ENCODE data around the gene GPR148. TPM values are rescaled to one million over a fixed set of nuclear protein-coding genes. Genes with fewer than 3 reads are reported as not detected.
"Not testable (repeated sequence)": the region's sequence is repeated elsewhere in the genome, so short reads cannot be mapped to it uniquely, and the experiment has no call there.

The GPR148 gene, protein sequence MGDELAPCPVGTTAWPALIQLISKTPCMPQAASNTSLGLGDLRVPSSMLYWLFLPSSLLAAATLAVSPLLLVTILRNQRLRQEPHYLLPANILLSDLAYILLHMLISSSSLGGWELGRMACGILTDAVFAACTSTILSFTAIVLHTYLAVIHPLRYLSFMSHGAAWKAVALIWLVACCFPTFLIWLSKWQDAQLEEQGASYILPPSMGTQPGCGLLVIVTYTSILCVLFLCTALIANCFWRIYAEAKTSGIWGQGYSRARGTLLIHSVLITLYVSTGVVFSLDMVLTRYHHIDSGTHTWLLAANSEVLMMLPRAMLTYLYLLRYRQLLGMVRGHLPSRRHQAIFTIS
- total RNA-seq, result not detected

DNA sequence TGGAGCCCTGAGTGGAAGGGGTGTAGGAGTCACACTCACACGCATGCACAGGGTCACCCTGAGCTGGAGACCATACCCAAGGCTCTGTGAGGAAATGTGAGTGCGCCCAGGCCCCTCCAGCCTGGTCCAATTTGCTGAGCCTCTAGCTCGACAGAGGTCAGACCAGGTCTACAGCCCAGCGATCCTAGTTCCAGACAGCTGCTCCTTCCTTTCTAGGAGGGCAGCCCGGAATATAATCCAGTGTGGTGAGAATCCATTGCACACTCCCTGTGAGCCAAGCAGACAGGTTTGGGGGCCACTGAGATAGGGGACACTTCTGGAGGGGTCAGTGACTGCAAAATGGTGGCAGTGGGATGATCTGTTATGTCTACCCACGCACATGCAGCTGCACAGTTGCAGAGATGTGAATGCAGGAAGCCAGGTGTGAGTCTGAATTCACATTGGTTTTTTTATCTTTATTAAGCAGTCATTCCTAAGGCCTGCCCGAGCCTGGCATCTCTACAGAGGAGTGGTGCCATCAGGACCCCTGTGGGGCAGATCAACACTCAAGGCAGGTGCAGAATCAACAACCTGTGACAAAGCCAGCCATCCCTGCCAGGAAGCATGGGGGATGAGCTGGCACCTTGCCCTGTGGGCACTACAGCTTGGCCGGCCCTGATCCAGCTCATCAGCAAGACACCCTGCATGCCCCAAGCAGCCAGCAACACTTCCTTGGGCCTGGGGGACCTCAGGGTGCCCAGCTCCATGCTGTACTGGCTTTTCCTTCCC, at the start of gene GPR148:
Gene GPR148, plus strand, starts transcription at position 522 of the 768 bp plus-strand sequence. Its CDS starts 82 bp downstream, at position 604.
- no peak within 1 kb of the TSS for H3K27ac ChIP-seq
- H3K4me1 ChIP-seq, result peaks cover 20% of the 10 kb centered on the region
- intact Hi-C loops (cut with DNase I), result no loop called here
- H3K36me3 ChIP-seq, result no peaks in the 10 kb centered on the region
- no peak for DNase-seq (ENCODE audit: extremely low spot score in 2 of 2)
- TF ChIP-seq POLR2AphosphoS5 (IDR thresholded peaks at IDR 0.05; ENCODE audit: insufficient read depth in 1 of 2, low read depth in 1 of 2), result no peak
- TF ChIP-seq POLR2A (IDR thresholded peaks at IDR 0.05), result no peak
- TF ChIP-seq, protein P1, sequence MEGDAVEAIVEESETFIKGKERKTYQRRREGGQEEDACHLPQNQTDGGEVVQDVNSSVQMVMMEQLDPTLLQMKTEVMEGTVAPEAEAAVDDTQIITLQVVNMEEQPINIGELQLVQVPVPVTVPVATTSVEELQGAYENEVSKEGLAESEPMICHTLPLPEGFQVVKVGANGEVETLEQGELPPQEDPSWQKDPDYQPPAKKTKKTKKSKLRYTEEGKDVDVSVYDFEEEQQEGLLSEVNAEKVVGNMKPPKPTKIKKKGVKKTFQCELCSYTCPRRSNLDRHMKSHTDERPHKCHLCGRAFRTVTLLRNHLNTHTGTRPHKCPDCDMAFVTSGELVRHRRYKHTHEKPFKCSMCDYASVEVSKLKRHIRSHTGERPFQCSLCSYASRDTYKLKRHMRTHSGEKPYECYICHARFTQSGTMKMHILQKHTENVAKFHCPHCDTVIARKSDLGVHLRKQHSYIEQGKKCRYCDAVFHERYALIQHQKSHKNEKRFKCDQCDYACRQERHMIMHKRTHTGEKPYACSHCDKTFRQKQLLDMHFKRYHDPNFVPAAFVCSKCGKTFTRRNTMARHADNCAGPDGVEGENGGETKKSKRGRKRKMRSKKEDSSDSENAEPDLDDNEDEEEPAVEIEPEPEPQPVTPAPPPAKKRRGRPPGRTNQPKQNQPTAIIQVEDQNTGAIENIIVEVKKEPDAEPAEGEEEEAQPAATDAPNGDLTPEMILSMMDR (IDR thresholded peaks at IDR 0.05), result no peak
- no peaks in the 10 kb centered on the region for H3K9me3 ChIP-seq
- no peaks in the 10 kb centered on the region for H3K27me3 ChIP-seq
- H3K4me3 ChIP-seq, result peak within 1 kb of the TSS; percentile 51 to 53

DNA sequence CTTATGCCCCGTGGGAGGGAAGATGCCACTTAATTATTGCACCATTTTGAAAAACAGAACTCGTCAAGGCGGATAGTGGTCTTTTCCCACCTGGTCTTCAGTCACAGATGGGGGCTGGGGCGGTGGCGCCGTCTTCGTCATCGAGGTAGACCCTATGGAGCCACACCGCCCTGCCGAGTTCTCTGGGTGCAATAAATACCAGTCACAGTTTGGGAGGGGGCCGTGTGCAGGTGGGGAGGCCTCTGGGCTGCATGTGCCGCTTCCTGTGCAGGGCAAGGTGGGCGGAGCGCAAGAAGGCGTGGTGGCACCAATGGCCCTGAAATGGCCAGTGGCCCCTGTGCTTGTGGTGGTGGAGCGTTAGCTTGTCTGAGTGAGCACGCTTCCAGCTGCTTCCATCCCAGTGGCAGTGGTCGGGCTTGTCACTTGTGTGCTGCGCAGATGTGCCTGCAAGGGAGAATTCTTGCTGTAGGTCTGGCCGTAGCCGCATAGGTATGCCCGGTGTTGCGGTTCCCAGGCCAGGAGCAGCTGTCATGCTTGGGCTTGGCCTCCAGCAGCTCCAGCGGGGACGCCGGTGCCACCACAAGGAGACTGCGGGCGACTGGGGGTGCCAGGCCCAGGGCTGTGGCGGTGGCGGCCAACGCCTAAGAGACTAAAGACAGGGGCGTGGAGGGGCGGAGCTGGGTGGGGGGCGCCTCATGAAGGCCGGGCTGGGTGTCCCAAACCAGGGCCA, 36.7 kb upstream of the GPR148 start:
- H3K9me3 ChIP-seq; H3K27me3 ChIP-seq; H3K36me3 ChIP-seq; intact Hi-C loops (cut with DNase I); H3K4me3 ChIP-seq; H3K27ac ChIP-seq; H3K4me1 ChIP-seq; DNase-seq (ENCODE audit: extremely low spot score in 2 of 2): not testable (repeated sequence)

DNA sequence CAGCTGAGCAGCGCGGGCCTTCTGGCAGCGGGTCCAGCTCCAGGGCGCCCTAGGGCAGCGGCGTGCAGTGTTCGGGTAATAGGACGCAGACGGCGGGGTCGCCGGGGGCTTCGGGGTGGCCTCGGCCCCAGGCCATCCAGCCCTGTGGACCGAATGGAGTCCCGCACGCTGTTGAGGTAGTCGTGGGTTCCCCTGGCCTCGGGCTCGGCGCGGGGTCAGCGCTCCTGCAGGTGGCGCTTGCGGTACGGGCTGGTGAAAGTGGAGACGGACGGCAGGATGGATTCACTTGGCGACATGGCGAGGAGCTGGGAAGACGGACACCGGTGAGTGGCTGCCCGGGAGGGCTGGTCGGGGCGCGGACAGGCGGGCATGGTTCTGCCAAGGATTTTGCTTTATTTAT, 35.4 kb upstream of the GPR148 start:
- H3K36me3 ChIP-seq; intact Hi-C loops (cut with DNase I); H3K27ac ChIP-seq; H3K4me1 ChIP-seq; H3K4me3 ChIP-seq; H3K9me3 ChIP-seq; H3K27me3 ChIP-seq: not testable (repeated sequence)
- DNase-seq (ENCODE audit: extremely low spot score in 2 of 2), result peak; percentile 22 to 90

DNA sequence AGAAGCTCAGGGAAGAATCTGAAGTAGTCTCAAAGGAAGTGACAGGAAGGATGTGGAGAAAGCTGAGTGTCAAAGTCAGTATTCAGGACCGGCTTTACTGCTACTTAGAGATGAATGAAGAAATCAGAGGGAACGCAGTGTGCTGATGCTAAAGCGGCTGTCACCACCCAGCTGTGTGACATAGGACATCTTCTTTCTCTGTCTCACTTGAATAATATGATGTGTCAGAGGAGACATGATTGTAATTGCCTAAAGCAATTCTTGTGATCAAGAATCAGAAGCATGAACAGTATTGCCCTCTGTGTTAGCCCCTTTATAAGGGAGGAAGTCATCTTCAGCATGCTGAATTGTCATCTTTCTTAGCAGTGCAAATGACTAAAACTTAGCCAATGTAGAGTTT, 25.6 kb upstream of the GPR148 start:
- intact Hi-C loops (cut with DNase I), result not testable (repeated sequence)

DNA sequence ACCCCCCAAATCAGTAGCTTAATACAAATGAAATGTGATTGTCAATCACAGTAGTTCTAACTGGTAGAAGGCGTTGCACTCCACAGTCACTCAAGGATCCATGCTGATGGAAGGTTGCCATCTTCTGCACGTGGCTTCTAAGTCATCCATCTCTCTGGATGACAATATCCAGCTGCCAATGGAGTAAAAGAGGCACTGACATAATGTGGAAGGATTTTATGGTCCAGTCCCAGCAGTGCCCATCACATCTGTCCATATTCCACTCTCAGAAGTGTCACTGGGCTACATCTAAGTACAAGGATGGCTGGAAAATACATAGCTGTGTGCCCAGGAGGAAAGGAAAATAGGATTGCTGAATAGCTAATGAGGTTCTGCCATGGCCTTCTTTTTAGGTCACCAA, 14.1 kb upstream of the GPR148 start:
- DNase-seq (ENCODE audit: extremely low spot score in 2 of 2); H3K27me3 ChIP-seq; H3K9me3 ChIP-seq; H3K4me1 ChIP-seq; H3K4me3 ChIP-seq; H3K36me3 ChIP-seq; intact Hi-C loops (cut with DNase I); H3K27ac ChIP-seq: not testable (repeated sequence)

More for the DNA sequence above, 25.6 kb upstream of the GPR148 start:
- not testable (repeated sequence) for H3K36me3 ChIP-seq; H3K27ac ChIP-seq; H3K9me3 ChIP-seq; H3K27me3 ChIP-seq; DNase-seq (ENCODE audit: extremely low spot score in 2 of 2); H3K4me3 ChIP-seq; H3K4me1 ChIP-seq

DNA sequence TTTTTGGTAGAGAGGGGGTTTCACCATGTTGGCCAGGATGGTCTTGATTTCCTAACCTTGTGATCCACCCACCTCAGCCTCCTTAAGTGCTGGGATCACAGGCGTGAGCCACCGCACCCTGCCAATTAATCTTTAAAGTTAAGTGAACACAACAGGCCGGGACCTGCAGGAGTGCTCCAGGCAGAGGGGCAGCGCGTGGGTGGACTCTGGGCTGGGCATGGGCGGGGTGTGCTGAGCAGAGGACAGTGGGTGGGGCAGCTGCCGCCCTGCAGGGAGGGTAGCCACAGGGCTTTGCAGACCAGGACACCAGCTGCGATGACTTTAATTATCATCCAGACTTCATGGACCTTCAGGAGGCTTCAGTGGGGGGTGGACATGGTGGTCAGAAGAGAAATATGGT, 8.8 kb upstream of the GPR148 start:
- H3K4me1 ChIP-seq, result no peaks in the 10 kb centered on the region
- H3K9me3 ChIP-seq, result no peaks in the 10 kb centered on the region
- intact Hi-C loops (cut with DNase I), result no loop called here
- H3K36me3 ChIP-seq, result no peaks in the 10 kb centered on the region
- DNase-seq (ENCODE audit: extremely low spot score in 2 of 2), result no peak
- TF ChIP-seq, protein P1 (IDR thresholded peaks at IDR 0.05), result no peak
- TF ChIP-seq POLR2A (IDR thresholded peaks at IDR 0.05) (no peak), POLR2AphosphoS5 (IDR thresholded peaks at IDR 0.05; ENCODE audit: insufficient read depth in 1 of 2, low read depth in 1 of 2) (no peak)
- H3K27ac ChIP-seq, result no peak overlapping the region
- H3K4me3 ChIP-seq, result no peak overlapping the region
- H3K27me3 ChIP-seq, result no peaks in the 10 kb centered on the region

DNA sequence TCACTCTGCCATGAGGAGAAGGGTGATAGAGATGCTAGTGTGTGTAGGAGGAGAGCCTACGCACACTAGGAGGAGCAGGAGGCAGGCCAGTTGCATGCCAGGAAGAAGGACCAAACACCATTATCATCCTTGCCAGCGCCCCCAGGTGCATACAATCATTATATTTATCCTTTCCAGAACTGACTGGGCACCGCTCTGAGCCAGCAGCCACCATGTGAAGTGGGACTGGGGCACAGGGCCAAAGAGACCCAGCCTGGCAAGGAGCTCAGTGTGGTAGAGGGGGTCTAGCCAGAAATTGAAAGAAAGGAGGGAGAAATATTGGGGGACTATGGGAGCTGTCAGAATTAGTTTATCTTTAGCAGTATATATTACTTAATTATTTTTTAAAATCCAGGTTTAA, 8.3 kb upstream of the GPR148 start:
- no peak overlapping the region for H3K27ac ChIP-seq
- no peak overlapping the region for H3K4me3 ChIP-seq
- no peak for TF ChIP-seq POLR2AphosphoS5 (IDR thresholded peaks at IDR 0.05; ENCODE audit: insufficient read depth in 1 of 2, low read depth in 1 of 2)
- TF ChIP-seq POLR2A (IDR thresholded peaks at IDR 0.05), result no peak
- TF ChIP-seq, protein P1 (IDR thresholded peaks at IDR 0.05), result no peak
- no peaks in the 10 kb centered on the region for H3K4me1 ChIP-seq
- no peak for DNase-seq (ENCODE audit: extremely low spot score in 2 of 2)
- no peaks in the 10 kb centered on the region for H3K36me3 ChIP-seq
- intact Hi-C loops (cut with DNase I), result no loop called here
- no peaks in the 10 kb centered on the region for H3K27me3 ChIP-seq
- no peaks in the 10 kb centered on the region for H3K9me3 ChIP-seq

Data from vagina (tissue), 2 donors.